Neutrophil (primary cell): ENCODE data around the gene ONECUT3.
A peak's percentile ranks its signal among the peaks of the same experiment; 100 is the strongest.

Source experiments
- H3K27ac ChIP-seq: fragments of 200-600 bp; sonication (generic); 2 replicates; pipeline ENCODE4 v1.5.1; 2016; ENCODE audit warnings: mild to moderate bottlenecking, moderate library complexity
- H3K27me3 ChIP-seq: fragments of 200-600 bp; sonication (generic); 2 replicates; pipeline ENCODE4 v1.6.0; 2016; ENCODE audit warnings: mild to moderate bottlenecking
- H3K36me3 ChIP-seq: fragments of 200-600 bp; sonication (generic); 2 replicates; pipeline ENCODE4 v1.5.1; 2017
- H3K4me1 ChIP-seq, 2 experiments: fragments of 200-600 bp in 1 of 2; sonication (generic) in 1 of 2; 1 replicate in 1 of 2; 2 replicates in 1 of 2; pipeline versions ENCODE4 v1.5.1 to v1.6.1; 2013 to 2016; ENCODE audit warnings: low read depth in 1 of 2, low read length in 1 of 2, mild to moderate bottlenecking in 1 of 2, moderate library complexity in 1 of 2; ENCODE audit not compliant: control insufficient read depth in 1 of 2, insufficient read depth in 1 of 2
- H3K4me3 ChIP-seq, 2 experiments: fragments of 200-600 bp in 1 of 2; sonication (generic) in 1 of 2; 1 replicate in 1 of 2; 2 replicates in 1 of 2; pipeline ENCODE4 v1.5.1; 2013 to 2016; ENCODE audit warnings: low read depth in 1 of 2, low read length in 1 of 2, mild to moderate bottlenecking in 1 of 2, moderate library complexity in 1 of 2
- H3K9me3 ChIP-seq: fragments of 200-600 bp; sonication (generic); 2 replicates; pipeline ENCODE4 v1.5.1; 2016
- TF ChIP-seq, protein P1 (sequence below): fragments of 200-600 bp; sonication (generic); IDR thresholded peaks from 2 replicates; pipeline ENCODE4 v1.5.1; 2016; ENCODE audit warnings: antibody characterized with exemption

ONECUT3 gene

DNA sequence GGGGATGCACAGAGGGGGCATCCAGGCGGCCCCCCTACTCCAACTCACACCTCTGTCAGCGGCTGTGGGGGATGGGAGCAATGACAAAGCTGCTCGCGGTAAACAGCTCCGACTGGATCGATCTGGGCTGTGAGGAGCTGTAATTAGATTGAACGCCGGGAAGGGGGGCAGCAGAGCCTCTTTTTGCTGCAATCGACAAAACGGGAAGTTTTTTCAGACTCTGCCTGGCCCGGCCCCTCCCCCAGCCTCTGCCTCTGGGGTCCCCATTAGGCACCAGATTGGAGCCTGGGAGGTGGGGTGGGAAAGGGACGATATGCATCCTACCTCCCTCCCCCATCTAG is 16.3 kb downstream of the ONECUT3 start:
- H3K4me1 ChIP-seq = no peaks in the 10 kb centered on the region
- H3K9me3 ChIP-seq = no peaks in the 10 kb centered on the region
- TF ChIP-seq, protein P1, sequence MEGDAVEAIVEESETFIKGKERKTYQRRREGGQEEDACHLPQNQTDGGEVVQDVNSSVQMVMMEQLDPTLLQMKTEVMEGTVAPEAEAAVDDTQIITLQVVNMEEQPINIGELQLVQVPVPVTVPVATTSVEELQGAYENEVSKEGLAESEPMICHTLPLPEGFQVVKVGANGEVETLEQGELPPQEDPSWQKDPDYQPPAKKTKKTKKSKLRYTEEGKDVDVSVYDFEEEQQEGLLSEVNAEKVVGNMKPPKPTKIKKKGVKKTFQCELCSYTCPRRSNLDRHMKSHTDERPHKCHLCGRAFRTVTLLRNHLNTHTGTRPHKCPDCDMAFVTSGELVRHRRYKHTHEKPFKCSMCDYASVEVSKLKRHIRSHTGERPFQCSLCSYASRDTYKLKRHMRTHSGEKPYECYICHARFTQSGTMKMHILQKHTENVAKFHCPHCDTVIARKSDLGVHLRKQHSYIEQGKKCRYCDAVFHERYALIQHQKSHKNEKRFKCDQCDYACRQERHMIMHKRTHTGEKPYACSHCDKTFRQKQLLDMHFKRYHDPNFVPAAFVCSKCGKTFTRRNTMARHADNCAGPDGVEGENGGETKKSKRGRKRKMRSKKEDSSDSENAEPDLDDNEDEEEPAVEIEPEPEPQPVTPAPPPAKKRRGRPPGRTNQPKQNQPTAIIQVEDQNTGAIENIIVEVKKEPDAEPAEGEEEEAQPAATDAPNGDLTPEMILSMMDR = no peak
- H3K36me3 ChIP-seq = no peaks in the 10 kb centered on the region
- H3K27me3 ChIP-seq = peaks cover 98% of the 10 kb centered on the region
- no peak overlapping the region for H3K27ac ChIP-seq
- H3K4me3 ChIP-seq = no peak overlapping the region

DNA sequence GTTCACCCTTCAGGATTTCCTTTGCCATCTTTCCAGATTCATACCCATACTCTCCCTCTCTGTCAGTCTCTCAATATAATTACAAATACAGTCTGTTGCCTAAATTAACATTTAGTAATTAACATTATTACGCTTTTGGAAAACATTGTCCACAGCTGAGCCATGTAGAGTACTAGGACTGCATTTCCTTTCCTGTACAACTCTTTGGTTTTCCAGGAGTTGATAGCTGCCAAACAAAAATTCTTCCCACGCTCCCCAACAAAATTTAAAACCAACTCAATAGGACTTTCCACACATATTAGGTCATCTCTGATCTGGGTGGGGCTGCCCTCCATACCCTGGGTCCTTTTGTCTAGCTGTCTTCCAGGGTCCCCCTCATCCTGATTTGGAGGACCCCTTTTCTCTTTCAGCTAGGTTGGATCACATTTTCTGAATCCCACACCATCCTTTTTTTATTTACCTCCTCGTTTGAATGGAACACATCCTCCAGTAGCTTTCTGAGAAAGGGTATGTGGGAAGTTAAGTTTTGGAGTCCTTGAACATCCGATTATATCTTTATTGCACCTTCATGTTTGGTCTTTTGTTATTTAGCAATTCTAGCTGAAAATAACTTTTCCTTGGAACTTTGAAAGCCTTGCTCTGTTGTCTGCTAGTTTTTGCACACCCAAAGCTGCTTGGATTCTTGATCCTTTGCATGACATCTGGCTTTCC is 17.7 kb downstream of the ONECUT3 start:
- Histone ChIP-seq H3K36me3 (no peaks in the 10 kb centered on the region), H3K27me3 (peaks cover 98% of the 10 kb centered on the region), H3K4me3 (no peak overlapping the region), H3K27ac (no peak overlapping the region), H3K4me1 (no peaks in the 10 kb centered on the region), H3K9me3 (peaks cover 6% of the 10 kb centered on the region)
- TF ChIP-seq, protein P1 = no peak

DNA sequence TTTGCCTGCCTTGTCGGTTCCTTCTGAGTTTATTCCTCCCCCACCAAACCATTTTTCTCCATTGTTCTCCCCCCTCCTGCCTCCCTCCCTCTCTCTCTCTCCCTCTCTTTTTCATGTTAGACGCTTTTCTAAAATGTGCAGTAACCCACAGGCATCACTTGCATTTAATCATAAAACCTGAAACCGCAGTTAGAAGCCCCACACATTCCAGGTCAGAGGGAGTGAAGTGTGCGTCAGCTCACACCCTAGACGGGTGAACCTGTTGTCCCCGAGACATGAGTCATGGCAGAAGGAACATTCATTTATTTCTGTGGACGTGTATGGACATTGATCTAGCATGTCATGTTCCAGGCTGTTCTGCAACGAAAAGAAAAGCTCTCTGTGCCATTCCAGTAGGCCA is 19.9 kb downstream of the ONECUT3 start:
- TF ChIP-seq, protein P1 = no peak
- no peak overlapping the region for H3K4me3 ChIP-seq
- peaks cover 98% of the 10 kb centered on the region for H3K27me3 ChIP-seq
- H3K4me1 ChIP-seq = no peaks in the 10 kb centered on the region
- no peak overlapping the region for H3K27ac ChIP-seq
- peaks cover 6% of the 10 kb centered on the region for H3K9me3 ChIP-seq
- H3K36me3 ChIP-seq = no peaks in the 10 kb centered on the region

DNA sequence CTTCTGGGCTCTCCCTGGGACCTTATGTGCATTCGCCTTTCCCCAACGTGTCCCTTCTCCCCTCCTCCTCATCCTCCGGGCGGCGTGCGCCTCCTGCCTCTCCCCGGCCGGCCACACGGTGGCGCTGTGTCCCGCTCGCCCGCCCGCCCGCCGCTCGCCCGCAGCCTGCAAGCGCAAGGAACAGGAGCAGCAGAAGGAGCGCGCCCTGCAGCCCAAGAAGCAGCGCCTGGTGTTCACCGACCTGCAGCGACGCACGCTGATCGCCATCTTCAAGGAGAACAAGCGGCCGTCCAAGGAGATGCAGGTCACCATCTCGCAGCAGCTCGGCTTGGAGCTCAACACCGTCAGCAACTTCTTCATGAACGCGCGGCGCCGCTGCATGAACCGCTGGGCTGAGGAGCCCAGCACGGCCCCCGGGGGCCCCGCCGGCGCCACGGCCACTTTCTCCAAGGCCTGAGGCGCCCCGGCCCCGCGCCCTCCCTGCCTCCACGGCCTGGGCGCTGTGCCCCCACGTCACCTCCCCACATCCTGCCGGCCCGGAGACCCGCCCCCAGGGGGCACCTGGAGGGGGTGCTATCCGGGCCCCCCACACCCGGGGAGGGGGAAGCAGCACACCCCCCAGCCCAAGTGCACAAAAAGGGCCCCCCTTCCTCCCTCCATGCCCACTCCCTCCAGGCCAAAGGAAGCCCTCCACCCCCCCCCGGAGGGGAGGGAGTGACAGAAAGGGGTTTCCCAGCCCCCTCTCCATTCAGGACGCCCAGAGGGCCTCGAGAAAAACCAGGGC is 21.9 kb downstream of the ONECUT3 start:
- Histone ChIP-seq H3K27ac (no peak overlapping the region), H3K9me3 (peaks cover 6% of the 10 kb centered on the region), H3K36me3 (no peaks in the 10 kb centered on the region), H3K4me1 (no peaks in the 10 kb centered on the region), H3K27me3 (peaks cover 98% of the 10 kb centered on the region), H3K4me3 (no peak overlapping the region)
- TF ChIP-seq, protein P1 = peak; percentile 41

DNA sequence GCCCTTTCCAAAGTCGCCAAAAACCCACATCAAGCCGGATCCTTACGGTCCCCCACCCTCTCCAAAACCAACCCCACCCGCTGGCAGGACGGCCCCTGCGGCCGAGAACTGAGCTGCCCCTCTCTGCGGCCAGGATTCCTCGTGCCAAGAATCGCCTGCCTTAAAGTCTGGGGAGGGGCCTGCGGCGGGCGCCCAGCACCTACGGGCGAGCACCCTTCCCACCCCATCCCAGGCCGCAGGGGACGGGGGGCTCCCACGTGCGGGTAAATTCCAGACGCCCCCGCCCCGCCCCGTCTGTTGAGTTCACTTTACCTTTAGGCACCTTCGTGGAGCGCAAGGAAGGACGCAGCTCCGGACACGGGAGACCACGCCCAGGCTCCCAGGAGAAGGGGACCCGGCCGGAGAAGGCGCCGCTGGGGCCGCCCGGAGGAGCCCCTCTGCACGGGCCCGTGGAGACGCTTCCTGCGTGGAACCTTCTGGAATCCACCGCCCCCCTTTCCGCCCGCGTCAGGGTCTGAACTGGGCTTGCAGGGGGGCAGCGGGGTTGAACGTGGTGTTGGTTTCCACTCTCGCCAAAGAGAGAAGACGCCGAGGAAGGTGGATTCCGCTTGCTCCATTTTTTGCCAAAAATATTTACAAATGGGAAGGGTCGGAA is 22.8 kb downstream of the ONECUT3 start:
- H3K4me1 ChIP-seq = no peaks in the 10 kb centered on the region
- H3K36me3 ChIP-seq = no peaks in the 10 kb centered on the region
- H3K27ac ChIP-seq = no peak overlapping the region
- H3K4me3 ChIP-seq = no peak overlapping the region
- TF ChIP-seq, protein P1 = no peak
- peaks cover 6% of the 10 kb centered on the region for H3K9me3 ChIP-seq
- H3K27me3 ChIP-seq = peaks cover 98% of the 10 kb centered on the region
